Glomerular visceral epithelial cell (primary cell): ENCODE results near the gene SNX19.

Experiments used
- DNase-seq: peaks from one replicate; pipeline ENCODE4 v3.0.0-alpha.2; 2016; ENCODE audit errors: extremely low spot score

SNX19 gene

DNA sequence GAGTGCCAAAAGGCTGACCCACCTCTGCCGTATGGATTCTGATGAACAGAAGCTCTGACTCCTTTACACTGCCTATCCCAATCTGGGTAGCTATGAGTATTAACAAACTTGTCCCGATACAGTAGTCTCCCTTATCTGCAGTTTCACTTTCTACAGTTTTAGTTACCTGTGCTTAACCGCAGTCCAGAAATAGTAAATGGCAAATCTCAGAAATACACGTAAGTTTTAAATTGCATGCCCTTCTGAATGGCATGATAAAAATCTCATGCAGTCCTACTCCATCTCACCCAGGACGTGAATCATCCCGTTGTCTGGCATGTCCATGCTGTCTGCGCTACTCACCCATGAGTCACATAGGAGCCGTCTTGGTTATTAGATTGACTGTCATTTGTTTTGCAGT lies 68.8 kb downstream of the SNX19 start:
- DNase-seq = peak; percentile 73

GRCh38 chr11:130846606-130847005 lies 69.7 kb downstream of the SNX19 start:
- no peak for DNase-seq

- DNase-seq = no peak
These were observed 74.3 kb downstream of the SNX19 start for GRCh38 chr11:130842001-130842400.

DNA sequence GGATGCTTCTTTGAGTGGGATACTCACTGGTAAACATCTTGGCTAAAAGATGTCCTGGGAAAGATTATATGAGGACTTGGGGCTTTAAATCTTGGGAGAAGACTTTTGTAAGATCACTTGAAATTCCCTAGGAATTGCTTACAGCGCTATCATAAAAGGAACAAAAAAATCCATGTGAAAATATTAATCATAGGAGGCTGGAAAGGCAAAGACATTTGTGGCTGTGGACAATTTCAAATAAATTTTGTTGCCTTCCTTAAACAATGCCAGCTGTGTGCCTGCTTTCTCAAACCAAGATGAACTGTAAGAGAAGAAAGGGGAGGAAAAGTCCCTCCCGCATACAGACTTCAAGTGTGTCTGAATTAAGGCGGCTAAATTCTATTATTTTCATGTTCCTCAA lies 75.6 kb downstream of the SNX19 start:
- DNase-seq = no peak

GRCh38 chr11:130839981-130840666 lies 76.2 kb downstream of the SNX19 start:
- DNase-seq = no peak

DNA sequence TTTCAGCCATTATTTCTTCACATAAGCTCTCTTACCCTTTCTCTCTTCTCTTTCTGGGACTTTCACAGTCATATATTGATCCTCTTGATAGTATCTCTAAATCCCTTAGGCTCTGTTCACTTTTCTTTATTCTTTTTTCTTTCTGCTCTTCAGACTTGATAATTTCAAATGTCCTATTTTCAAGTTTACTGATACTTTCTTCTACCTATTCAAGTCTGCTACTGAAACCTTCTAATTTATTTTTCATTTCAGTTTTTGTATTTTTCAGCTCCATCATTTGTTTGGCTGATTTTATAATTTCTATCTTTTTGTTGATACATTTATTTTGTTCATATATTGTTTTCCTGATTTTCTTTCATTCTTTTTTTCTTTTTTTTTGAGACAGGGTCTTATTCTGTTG lies 79.1 kb downstream of the SNX19 start:
- no peak for DNase-seq

- no peak for DNase-seq
These were observed 81.4 kb downstream of the SNX19 start for GRCh38 chr11:130834886-130835285.

- no peak for DNase-seq
These were observed 83.5 kb downstream of the SNX19 start for GRCh38 chr11:130832566-130833425.

DNA sequence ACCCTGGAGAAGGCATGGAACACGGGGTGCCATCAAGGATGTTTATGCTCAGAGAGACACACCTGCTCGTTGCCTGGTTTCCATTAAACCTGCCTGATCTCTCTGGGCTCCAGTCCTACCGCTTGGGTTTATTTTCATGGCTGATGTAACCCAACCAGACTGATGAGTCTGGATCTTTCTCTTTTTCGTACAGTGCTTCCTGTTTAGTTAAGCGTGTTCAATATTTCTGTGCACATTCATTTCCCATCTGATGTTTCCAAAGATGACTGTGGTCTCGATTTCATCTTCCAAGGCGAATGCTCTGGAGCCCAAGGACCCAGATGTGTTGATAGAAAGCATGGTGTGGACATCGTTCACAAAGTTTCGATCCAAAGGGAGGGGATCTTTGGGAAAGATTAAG lies 84.3 kb downstream of the SNX19 start:
- no peak for DNase-seq

DNA sequence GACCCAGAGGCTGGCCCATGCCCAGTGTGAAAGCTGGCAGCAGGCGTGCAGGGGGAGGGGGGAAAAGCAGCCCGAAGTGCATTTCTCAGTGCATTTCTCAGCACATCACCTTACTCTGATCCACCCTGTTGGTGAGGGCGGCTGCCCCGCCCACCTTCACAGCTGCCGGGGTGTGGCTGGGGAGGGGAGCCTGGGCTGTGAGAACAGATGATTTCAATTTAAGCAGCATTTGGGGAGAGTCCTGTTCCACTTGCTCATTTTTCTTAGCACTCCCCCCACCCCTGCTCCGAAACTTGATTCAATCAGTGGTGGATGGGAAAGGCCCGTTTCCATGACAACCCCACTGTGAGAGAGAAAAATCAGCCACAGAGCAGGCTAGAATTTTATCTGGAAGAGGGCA lies 84.8 kb downstream of the SNX19 start:
- no peak for DNase-seq

DNA sequence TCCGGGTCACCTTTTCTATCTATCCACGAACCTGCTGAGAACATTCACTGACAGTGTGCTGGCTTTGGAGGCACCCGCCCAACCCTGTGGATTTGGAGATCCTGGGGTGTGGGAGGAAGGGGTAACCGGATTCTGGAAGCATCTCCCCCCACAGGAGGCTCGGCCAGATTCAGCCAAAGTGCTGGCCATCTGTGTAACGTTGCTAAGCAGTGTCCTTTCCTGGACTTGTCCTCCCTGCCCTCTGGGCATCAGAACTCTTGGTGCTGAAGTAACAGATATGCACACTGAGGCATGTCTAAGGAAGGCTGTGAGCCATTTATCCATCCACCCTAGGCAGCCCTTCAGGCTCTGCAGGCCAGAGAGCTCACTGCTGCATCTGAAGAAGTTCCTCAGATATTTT lies 85.7 kb downstream of the SNX19 start:
- DNase-seq = no peak

DNA sequence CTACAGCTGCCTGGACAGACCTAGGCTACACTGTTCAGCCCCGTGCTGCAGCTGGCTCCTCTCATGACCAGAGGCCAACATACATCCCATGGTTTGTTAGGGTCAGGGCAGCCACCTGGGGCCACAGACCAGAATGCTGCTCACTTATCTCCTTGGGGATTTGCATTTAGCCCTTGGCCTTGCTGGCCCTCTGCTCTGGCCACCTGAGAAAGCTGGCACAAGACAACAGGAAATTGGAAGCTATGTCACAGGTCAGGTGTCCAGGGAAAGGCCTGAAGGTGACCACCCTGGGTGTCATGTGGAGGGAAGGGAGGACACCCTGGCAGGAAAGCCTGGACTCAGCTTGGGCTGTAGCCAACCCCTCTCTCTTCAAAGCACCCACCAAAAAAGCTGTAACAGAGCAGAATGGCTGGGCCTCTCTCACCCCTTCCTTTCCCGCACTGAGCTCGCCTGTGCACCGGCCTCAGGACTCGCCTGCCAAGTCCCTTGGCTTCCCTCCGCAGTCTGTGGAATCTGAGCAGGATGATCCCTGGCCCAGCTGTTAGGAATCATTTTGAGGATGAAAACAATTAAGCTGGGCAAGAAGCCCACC lies 86.3 kb downstream of the SNX19 start:
- DNase-seq = no peak

- DNase-seq = no peak
These were observed 87.5 kb downstream of the SNX19 start for GRCh38 chr11:130828741-130829140.

DNA sequence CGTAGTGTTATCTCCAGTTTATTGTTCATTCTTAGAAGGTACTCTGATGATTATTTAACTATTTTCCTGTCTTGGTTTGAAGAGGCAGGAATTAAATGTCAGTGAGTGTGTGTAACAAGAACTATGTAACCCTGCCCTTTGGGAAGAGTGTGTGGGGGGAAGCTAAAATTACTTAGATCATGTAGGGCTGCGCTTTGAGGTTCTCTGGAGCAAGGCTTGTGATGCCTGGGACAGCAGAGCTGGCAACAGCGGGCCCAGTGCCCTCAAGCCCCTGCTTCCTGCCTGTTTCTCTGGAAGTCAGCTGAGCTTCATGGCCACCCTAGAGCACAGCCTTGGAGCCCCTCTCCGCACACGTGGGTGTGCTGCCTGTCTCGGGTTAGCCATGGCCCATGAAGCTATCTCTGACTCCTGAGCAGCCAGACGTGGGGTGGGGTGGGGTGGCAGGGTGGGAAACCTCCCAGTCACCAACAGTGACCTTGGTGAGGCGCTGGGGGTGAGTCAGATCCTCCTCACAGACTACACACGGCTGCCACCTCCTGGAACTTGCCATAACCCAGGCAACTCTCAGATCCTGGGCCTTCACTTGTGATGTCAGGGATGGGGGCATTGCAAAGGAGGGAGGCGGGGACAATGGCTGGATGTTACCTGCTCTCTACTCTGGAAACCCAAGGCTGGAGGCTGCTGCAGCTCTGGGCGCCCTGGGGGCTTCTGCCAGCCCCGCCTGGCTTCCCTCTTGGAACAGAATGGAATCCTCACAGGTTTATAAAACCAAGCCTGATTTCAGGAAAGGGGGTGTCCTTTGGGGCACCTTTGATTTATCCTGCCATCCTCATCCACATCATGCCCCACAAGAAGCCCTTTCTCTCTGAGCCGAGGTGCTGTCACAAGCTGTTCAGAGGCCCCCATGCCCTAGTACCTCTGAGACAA lies 88.6 kb downstream of the SNX19 start:
- DNase-seq = peak; percentile 81

DNA sequence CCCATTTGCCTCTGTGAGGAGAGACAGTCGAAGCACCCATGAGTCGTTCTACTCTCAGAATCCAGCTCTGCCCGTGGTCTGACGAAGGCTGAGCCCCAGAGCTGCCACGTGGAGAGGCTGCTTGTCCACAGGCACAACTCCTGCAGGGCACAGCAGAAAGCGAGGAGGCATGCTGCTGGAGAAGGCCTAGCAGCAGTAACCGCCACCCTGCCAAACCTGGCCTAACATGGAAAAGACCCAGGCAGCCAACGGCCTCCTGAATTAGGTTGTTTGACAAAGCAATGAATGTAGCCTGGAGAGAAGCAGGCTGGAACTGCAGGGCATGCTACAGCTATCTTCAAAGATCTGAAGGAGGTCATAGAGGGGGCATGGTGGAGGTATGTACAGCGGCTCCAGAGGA lies 89.7 kb downstream of the SNX19 start:
- no peak for DNase-seq

GRCh38 chr11:130825983-130826382 lies 90.3 kb downstream of the SNX19 start:
- DNase-seq = no peak

DNA sequence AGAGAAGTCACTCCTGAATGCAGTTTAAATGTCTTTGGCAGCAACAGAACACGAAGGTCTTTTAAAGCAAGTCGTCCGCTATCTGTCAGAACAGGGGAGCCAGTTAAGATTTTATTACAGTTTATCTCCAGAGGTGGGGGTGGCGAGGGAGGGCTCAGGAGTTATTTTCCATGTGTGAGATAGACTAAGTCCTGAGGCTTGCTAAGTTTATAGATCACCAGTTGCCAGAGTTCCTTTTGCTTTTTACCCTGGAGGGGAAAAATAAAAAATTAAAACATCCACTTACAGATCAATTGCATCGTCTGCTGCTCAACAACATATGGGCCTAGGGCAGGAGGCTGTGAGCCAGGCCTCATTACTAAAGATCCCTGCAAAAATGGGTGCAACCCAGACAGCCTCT lies 90.7 kb downstream of the SNX19 start:
- DNase-seq = no peak
